Muscle of leg (tissue), 16 donors: ENCODE measurements around the gene OR8K3. TPM values are rescaled to one million over a fixed set of nuclear protein-coding genes. Genes with fewer than 3 reads are reported as not detected.

Experiments used
- DNase-seq: peaks from one replicate; pipeline ENCODE4 v3.0.0; 2013
- H3K27ac ChIP-seq: one replicate; pipeline ENCODE4 v1.5.1; 2013; ENCODE audit warnings: mild to moderate bottlenecking, low read length, control low read depth
- H3K27me3 ChIP-seq: one replicate; pipeline ENCODE4 v1.6.1; 2013; ENCODE audit warnings: low read length; ENCODE audit not compliant: control insufficient read depth, insufficient read depth
- H3K36me3 ChIP-seq: one replicate; pipeline ENCODE4 v1.6.1; 2013; ENCODE audit warnings: low read length; ENCODE audit not compliant: control insufficient read depth, insufficient read depth
- H3K4me1 ChIP-seq: one replicate; pipeline ENCODE4 v1.6.1; 2013; ENCODE audit warnings: low read length; ENCODE audit not compliant: control insufficient read depth, insufficient read depth
- H3K4me3 ChIP-seq: one replicate; pipeline ENCODE4 v1.5.1; 2013; ENCODE audit warnings: low read length, control low read depth
- H3K9me3 ChIP-seq: replicated peaks from 2 replicates; pipeline ENCODE4 v1.6.1; 2013; ENCODE audit warnings: low read depth, low read length; ENCODE audit not compliant: control insufficient read depth
- WGBS: methylation state at CpG from one replicate; pipeline ENCODE4 v1.1.5; 2013; ENCODE audit warnings: missing lambda C conversion rate; ENCODE audit not compliant: insufficient coverage; 5-methylcytosine and 5-hydroxymethylcytosine counted together
- long read RNA-seq, 11 donors: transcript quantifications; one replicate each; lab custom pipeline, GENCODE V29; 2026
- polyA plus RNA-seq, 8 donors: library from polyadenylated mRNA; unstranded; fragments of 120-200 nt; gene quantifications; one replicate each; pipeline versions ENCODE4 v1.2.1 to v1.2.3, GENCODE V29; 2013; ENCODE audit warnings: inconsistent platforms in 1 of 8, low replicate concordance in 1 of 8; ENCODE audit not compliant: insufficient read length in 8 of 8, insufficient read depth in 1 of 8
- total RNA-seq: library from RNA; stranded (reverse); fragments of 120-200 nt; gene quantifications from one replicate; pipeline ENCODE4 v1.2.4, GENCODE V29; 2013

The OR8K3 gene
- total RNA-seq (not detected), polyA plus RNA-seq (not detected)
- long read RNA-seq, donor 1, result 0 reads
- long read RNA-seq, donor 2, result 0 reads
- long read RNA-seq, donor 3, result 0 reads
- long read RNA-seq, donor 4, result 0 reads
- long read RNA-seq, donor 5, result 0 reads
- long read RNA-seq, donor 6, result 0 reads
- long read RNA-seq, donor 7, result 0 reads
- long read RNA-seq, donor 8, result 0 reads
- long read RNA-seq, donor 9, result 0 reads
- long read RNA-seq, donor 10, result 0 reads
- long read RNA-seq, donor 11, result 0 reads

- Histone ChIP-seq H3K4me1 (no peaks in the 10 kb centered on the region), H3K27ac (no peak within 1 kb of the TSS), H3K36me3 (no peaks in the 10 kb centered on the region), H3K4me3 (no peak within 1 kb of the TSS), H3K27me3 (no peaks in the 10 kb centered on the region), H3K9me3 (peaks cover 2% of the 10 kb centered on the region)
- no peak for DNase-seq
Measured at GRCh38 chr11:56314844-56315243, at the start of gene OR8K3. TSS of gene OR8K3 (plus strand) at chr11:56315144. CDS start at chr11:56318307, 3,163 bp downstream.

- no peaks in the 10 kb centered on the region for H3K36me3 ChIP-seq
- H3K4me1 ChIP-seq, result no peaks in the 10 kb centered on the region
- no peak for DNase-seq
- H3K4me3 ChIP-seq, result no peak overlapping the region
- no peak overlapping the region for H3K27ac ChIP-seq
- no CpG with 5 or more reads among the region's 3 CpGs for WGBS
- peaks cover 12% of the 10 kb centered on the region for H3K9me3 ChIP-seq
- no peaks in the 10 kb centered on the region for H3K27me3 ChIP-seq
Measured at GRCh38 chr11:56271092-56271491, 43.9 kb upstream of the OR8K3 start.

- Histone ChIP-seq H3K4me3 (no peak within 1 kb of the TSS), H3K9me3 (peaks cover 2% of the 10 kb centered on the region), H3K36me3 (no peaks in the 10 kb centered on the region), H3K27ac (no peak within 1 kb of the TSS), H3K4me1 (no peaks in the 10 kb centered on the region), H3K27me3 (no peaks in the 10 kb centered on the region)
- DNase-seq, result no peak
Measured at GRCh38 chr11:56273854-56274253, 41.1 kb upstream of the OR8K3 start, which contains the start of gene OR5T1. TSS of gene OR5T1 (plus strand) at chr11:56274154. CDS start at chr11:56275639, 1,485 bp downstream.

GRCh38 chr11:56292154-56292553 lies 22.8 kb upstream of the OR8K3 start, which contains the start of gene OR8H1:
TSS of gene OR8H1 (minus strand) at chr11:56292254. CDS start at chr11:56291062, 1,192 bp downstream.
- H3K9me3 ChIP-seq, result no peaks in the 10 kb centered on the region
- no peaks in the 10 kb centered on the region for H3K36me3 ChIP-seq
- no peaks in the 10 kb centered on the region for H3K4me1 ChIP-seq
- no peak for DNase-seq
- H3K27me3 ChIP-seq, result no peaks in the 10 kb centered on the region
- H3K27ac ChIP-seq, result no peak within 1 kb of the TSS
- no peak within 1 kb of the TSS for H3K4me3 ChIP-seq
- WGBS, result no CpG with 5 or more reads among the region's 2 CpGs

GRCh38 chr11:56296898-56297297 lies 18.0 kb upstream of the OR8K3 start:
- Histone ChIP-seq H3K27ac (no peak overlapping the region), H3K4me1 (no peaks in the 10 kb centered on the region), H3K36me3 (no peaks in the 10 kb centered on the region), H3K27me3 (no peaks in the 10 kb centered on the region), H3K9me3 (no peaks in the 10 kb centered on the region), H3K4me3 (no peak overlapping the region)
- 73% methylated on average over 2 of the region's 4 CpGs for WGBS
- DNase-seq, result no peak

GRCh38 chr11:56307836-56308235 lies 7.1 kb upstream of the OR8K3 start:
- 91% methylated on average over 3 of the region's 3 CpGs for WGBS
- Histone ChIP-seq H3K4me1 (no peaks in the 10 kb centered on the region), H3K36me3 (no peaks in the 10 kb centered on the region), H3K27ac (no peak overlapping the region), H3K9me3 (peaks cover 12% of the 10 kb centered on the region), H3K4me3 (no peak overlapping the region), H3K27me3 (no peaks in the 10 kb centered on the region)
- DNase-seq, result no peak

- H3K4me3 ChIP-seq, result no peak overlapping the region
- no peak overlapping the region for H3K27ac ChIP-seq
- DNase-seq, result no peak
- H3K36me3 ChIP-seq, result no peaks in the 10 kb centered on the region
- H3K27me3 ChIP-seq, result no peaks in the 10 kb centered on the region
- H3K9me3 ChIP-seq, result peaks cover 7% of the 10 kb centered on the region
- H3K4me1 ChIP-seq, result no peaks in the 10 kb centered on the region
- WGBS, result 89% methylated on average over 30 of the region's 34 CpGs
Measured at GRCh38 chr11:56331861-56332491, 17.0 kb downstream of the OR8K3 start.

- H3K9me3 ChIP-seq, result peaks cover 12% of the 10 kb centered on the region
- H3K4me3 ChIP-seq, result no peak overlapping the region
- no peak for DNase-seq
- H3K27ac ChIP-seq, result no peak overlapping the region
- no peaks in the 10 kb centered on the region for H3K36me3 ChIP-seq
- 100% methylated on average over 2 of the region's 3 CpGs for WGBS
- no peaks in the 10 kb centered on the region for H3K27me3 ChIP-seq
- H3K4me1 ChIP-seq, result no peaks in the 10 kb centered on the region
Measured at GRCh38 chr11:56333156-56333555, 18.2 kb downstream of the OR8K3 start.

GRCh38 chr11:56340289-56340688 lies 25.3 kb downstream of the OR8K3 start:
- Histone ChIP-seq H3K27ac (no peak overlapping the region), H3K4me1 (no peaks in the 10 kb centered on the region), H3K4me3 (no peak overlapping the region), H3K27me3 (no peaks in the 10 kb centered on the region), H3K36me3 (no peaks in the 10 kb centered on the region), H3K9me3 (peaks cover 8% of the 10 kb centered on the region)
- DNase-seq, result no peak

- Histone ChIP-seq H3K4me1 (no peaks in the 10 kb centered on the region), H3K36me3 (no peaks in the 10 kb centered on the region)
- WGBS, result no CpG with 5 or more reads among the region's 1 CpG
Measured at GRCh38 chr11:56345739-56346138, 30.8 kb downstream of the OR8K3 start, which contains the start of gene OR8K1. TSS of gene OR8K1 (plus strand) at chr11:56346039. CDS start at chr11:56346039, 0 bp downstream.

More at GRCh38 chr11:56345739-56346138, 30.8 kb downstream of the OR8K3 start, which contains the start of gene OR8K1:
- H3K27ac ChIP-seq, result no peak within 1 kb of the TSS
- H3K27me3 ChIP-seq, result no peaks in the 10 kb centered on the region
- H3K9me3 ChIP-seq, result no peaks in the 10 kb centered on the region
- H3K4me3 ChIP-seq, result no peak within 1 kb of the TSS
- no peak for DNase-seq
